ENCODE data around the gene TPPP3.

TPPP3 gene

GRCh38 chr16:67404740-67405226 is 11.5 kb upstream of the TPPP3 start:
- Histone ChIP-seq H3K9me3 (ENCODE audit: control insufficient read depth, low read length) (no peaks in the 10 kb centered on the region), H2BK12ac (ENCODE audit: low read length in 2 of 2) (no peak overlapping the region), H3K36me3 (ENCODE audit: control insufficient read depth in 1 of 2, insufficient read depth in 2 of 2, low read depth in 1 of 2, low read length in 2 of 2) (peaks cover 0 to 4% of the 10 kb centered on the region in 2 experiments), H3K4me1 (ENCODE audit: control insufficient read depth, insufficient read depth, low read depth, low read length) (peaks cover 15% of the 10 kb centered on the region), H3K14ac (ENCODE audit: low read length in 2 of 2) (no peak overlapping the region), H2AK5ac (ENCODE audit: low read length, severe bottlenecking) (no peak overlapping the region), H4K8ac (ENCODE audit: low read length) (no peak overlapping the region), H2BK120ac (ENCODE audit: low read depth, low read length) (no peak overlapping the region), H2BK15ac (ENCODE audit: low read depth, poor library complexity, severe bottlenecking) (no peak overlapping the region), H4K91ac (ENCODE audit: low read length) (no peak overlapping the region), H2BK5ac (ENCODE audit: low read depth, low read length, poor library complexity, severe bottlenecking) (no peak overlapping the region), H3K79me1 (replicated peaks; ENCODE audit: low read length, poor library complexity, severe bottlenecking) (peaks cover 4% of the 10 kb centered on the region), H3K4ac (ENCODE audit: low read depth in 1 of 2, low read length in 2 of 2) (no peak overlapping the region), H3K27me3 (ENCODE audit: control insufficient read depth in 1 of 2, insufficient read depth in 1 of 2, low read length in 2 of 2) (peaks cover 0 to 26% of the 10 kb centered on the region in 2 experiments), H3K18ac (ENCODE audit: low read depth in 1 of 2, low read length in 2 of 2) (no peak overlapping the region), H3K23ac (ENCODE audit: low read length in 2 of 2) (no peak overlapping the region), H3K4me3 (ENCODE audit: insufficient read depth in 1 of 2, low read depth in 1 of 2, low read length in 2 of 2) (no peak overlapping the region), H3K9ac (ENCODE audit: low read length) (peak overlapping the region; percentile 87), H3K27ac (ENCODE audit: low read length, poor library complexity, severe bottlenecking) (no peak overlapping the region), H3K4me2 (ENCODE audit: low read length, poor library complexity, severe bottlenecking) (no peak overlapping the region), H2AFZ (ENCODE audit: low read depth, low read length) (no peak overlapping the region)
- no peak for DNase-seq
- 96% methylated on average over 5 of the region's 5 CpGs for WGBS

- H3K9me3 ChIP-seq (ENCODE audit: control insufficient read depth, low read length) = no peaks in the 10 kb centered on the region
- H3K4ac ChIP-seq (ENCODE audit: low read depth in 1 of 2, low read length in 2 of 2) = no peak overlapping the region
- H3K4me3 ChIP-seq (ENCODE audit: insufficient read depth in 1 of 2, low read depth in 1 of 2, low read length in 2 of 2) = no peak overlapping the region
- no peak overlapping the region for H3K18ac ChIP-seq (ENCODE audit: low read depth in 1 of 2, low read length in 2 of 2)
- H4K91ac ChIP-seq (ENCODE audit: low read length) = no peak overlapping the region
- no peak overlapping the region for H3K4me2 ChIP-seq (ENCODE audit: low read length, poor library complexity, severe bottlenecking)
- no peak overlapping the region for H2BK120ac ChIP-seq (ENCODE audit: low read depth, low read length)
- no peak overlapping the region for H3K27ac ChIP-seq (ENCODE audit: low read length, poor library complexity, severe bottlenecking)
- peaks cover 0 to 33% of the 10 kb centered on the region in 2 experiments for H3K27me3 ChIP-seq (ENCODE audit: control insufficient read depth in 1 of 2, insufficient read depth in 1 of 2, low read length in 2 of 2)
- no peak overlapping the region for H2BK5ac ChIP-seq (ENCODE audit: low read depth, low read length, poor library complexity, severe bottlenecking)
- no peak overlapping the region for H2BK12ac ChIP-seq (ENCODE audit: low read length in 2 of 2)
- H3K36me3 ChIP-seq (ENCODE audit: control insufficient read depth in 1 of 2, insufficient read depth in 2 of 2, low read depth in 1 of 2, low read length in 2 of 2) = peaks cover 0 to 4% of the 10 kb centered on the region in 2 experiments
- no peak overlapping the region for H3K23ac ChIP-seq (ENCODE audit: low read length in 2 of 2)
- no peak for DNase-seq
- peaks cover 2% of the 10 kb centered on the region for H3K79me1 ChIP-seq (replicated peaks; ENCODE audit: low read length, poor library complexity, severe bottlenecking)
- H3K4me1 ChIP-seq (ENCODE audit: control insufficient read depth, insufficient read depth, low read depth, low read length) = peaks cover 23% of the 10 kb centered on the region
- 92% methylated on average over 12 of the region's 12 CpGs for WGBS
- H2AK5ac ChIP-seq (ENCODE audit: low read length, severe bottlenecking) = no peak overlapping the region
- H4K8ac ChIP-seq (ENCODE audit: low read length) = no peak overlapping the region
- no peak overlapping the region for H3K9ac ChIP-seq (ENCODE audit: low read length)
- H2BK15ac ChIP-seq (ENCODE audit: low read depth, poor library complexity, severe bottlenecking) = no peak overlapping the region
- H3K14ac ChIP-seq (ENCODE audit: low read length in 2 of 2) = no peak overlapping the region
- H2AFZ ChIP-seq (ENCODE audit: low read depth, low read length) = no peak overlapping the region
These were observed 10.8 kb upstream of the TPPP3 start for GRCh38 chr16:67403976-67404555.

GRCh38 chr16:67400901-67401300 is 7.6 kb upstream of the TPPP3 start:
- H2BK12ac ChIP-seq (ENCODE audit: low read length in 2 of 2) = no peak overlapping the region
- no peak overlapping the region for H2BK120ac ChIP-seq (ENCODE audit: low read depth, low read length)
- no peak overlapping the region for H4K91ac ChIP-seq (ENCODE audit: low read length)
- H3K27me3 ChIP-seq (ENCODE audit: control insufficient read depth in 1 of 2, insufficient read depth in 1 of 2, low read length in 2 of 2) = peaks cover 0 to 55% of the 10 kb centered on the region in 2 experiments
- peaks cover 2% of the 10 kb centered on the region for H3K79me1 ChIP-seq (replicated peaks; ENCODE audit: low read length, poor library complexity, severe bottlenecking)
- DNase-seq = no peak
- H3K36me3 ChIP-seq (ENCODE audit: control insufficient read depth in 1 of 2, insufficient read depth in 2 of 2, low read depth in 1 of 2, low read length in 2 of 2) = peaks cover 0 to 2% of the 10 kb centered on the region in 2 experiments
- H2BK15ac ChIP-seq (ENCODE audit: low read depth, poor library complexity, severe bottlenecking) = no peak overlapping the region
- H3K23ac ChIP-seq (ENCODE audit: low read length in 2 of 2) = no peak overlapping the region
- no peak overlapping the region for H2BK5ac ChIP-seq (ENCODE audit: low read depth, low read length, poor library complexity, severe bottlenecking)
- no peak overlapping the region for H2AK5ac ChIP-seq (ENCODE audit: low read length, severe bottlenecking)
- no peak overlapping the region for H3K18ac ChIP-seq (ENCODE audit: low read depth in 1 of 2, low read length in 2 of 2)
- H3K4me1 ChIP-seq (ENCODE audit: control insufficient read depth, insufficient read depth, low read depth, low read length) = peaks cover 22% of the 10 kb centered on the region
- H3K4me3 ChIP-seq (ENCODE audit: insufficient read depth in 1 of 2, low read depth in 1 of 2, low read length in 2 of 2) = no peak overlapping the region
- no peak overlapping the region for H2AFZ ChIP-seq (ENCODE audit: low read depth, low read length)
- 95% methylated on average over 14 of the region's 14 CpGs for WGBS
- H3K14ac ChIP-seq (ENCODE audit: low read length in 2 of 2) = no peak overlapping the region
- H3K9ac ChIP-seq (ENCODE audit: low read length) = no peak overlapping the region
- H3K27ac ChIP-seq (ENCODE audit: low read length, poor library complexity, severe bottlenecking) = no peak overlapping the region
- H3K4me2 ChIP-seq (ENCODE audit: low read length, poor library complexity, severe bottlenecking) = no peak overlapping the region
- H3K9me3 ChIP-seq (ENCODE audit: control insufficient read depth, low read length) = no peaks in the 10 kb centered on the region
- no peak overlapping the region for H3K4ac ChIP-seq (ENCODE audit: low read depth in 1 of 2, low read length in 2 of 2)
- H4K8ac ChIP-seq (ENCODE audit: low read length) = no peak overlapping the region

GRCh38 chr16:67399749-67400704 is 6.7 kb upstream of the TPPP3 start:
- H3K36me3 ChIP-seq (ENCODE audit: control insufficient read depth in 1 of 2, insufficient read depth in 2 of 2, low read depth in 1 of 2, low read length in 2 of 2) = no peaks in the 10 kb centered on the region
- H3K9me3 ChIP-seq (ENCODE audit: control insufficient read depth, low read length) = no peaks in the 10 kb centered on the region
- no peak overlapping the region for H2BK12ac ChIP-seq (ENCODE audit: low read length in 2 of 2)
- H2BK5ac ChIP-seq (ENCODE audit: low read depth, low read length, poor library complexity, severe bottlenecking) = no peak overlapping the region
- no peak overlapping the region for H3K4ac ChIP-seq (ENCODE audit: low read depth in 1 of 2, low read length in 2 of 2)
- H2AFZ ChIP-seq (ENCODE audit: low read depth, low read length) = no peak overlapping the region
- 72% methylated on average over 19 of the region's 19 CpGs for WGBS
- no peaks in the 10 kb centered on the region for H3K79me1 ChIP-seq (replicated peaks; ENCODE audit: low read length, poor library complexity, severe bottlenecking)
- H2BK15ac ChIP-seq (ENCODE audit: low read depth, poor library complexity, severe bottlenecking) = no peak overlapping the region
- peaks cover 0 to 64% of the 10 kb centered on the region in 2 experiments for H3K27me3 ChIP-seq (ENCODE audit: control insufficient read depth in 1 of 2, insufficient read depth in 1 of 2, low read length in 2 of 2)
- no peak overlapping the region for H3K27ac ChIP-seq (ENCODE audit: low read length, poor library complexity, severe bottlenecking)
- H2AK5ac ChIP-seq (ENCODE audit: low read length, severe bottlenecking) = no peak overlapping the region
- no peak overlapping the region for H3K23ac ChIP-seq (ENCODE audit: low read length in 2 of 2)
- no peak overlapping the region for H3K9ac ChIP-seq (ENCODE audit: low read length)
- H3K4me2 ChIP-seq (ENCODE audit: low read length, poor library complexity, severe bottlenecking) = no peak overlapping the region
- no peak overlapping the region for H4K8ac ChIP-seq (ENCODE audit: low read length)
- H3K18ac ChIP-seq (ENCODE audit: low read depth in 1 of 2, low read length in 2 of 2) = no peak overlapping the region
- H4K91ac ChIP-seq (ENCODE audit: low read length) = no peak overlapping the region
- H2BK120ac ChIP-seq (ENCODE audit: low read depth, low read length) = no peak overlapping the region
- no peak overlapping the region for H3K14ac ChIP-seq (ENCODE audit: low read length in 2 of 2)
- no peak overlapping the region for H3K4me3 ChIP-seq (ENCODE audit: insufficient read depth in 1 of 2, low read depth in 1 of 2, low read length in 2 of 2)
- no peak for DNase-seq
- H3K4me1 ChIP-seq (ENCODE audit: control insufficient read depth, insufficient read depth, low read depth, low read length) = peaks cover 27% of the 10 kb centered on the region
